Fibroblast of skin of right quadriceps (primary cell): Measurements from ENCODE around the gene ARHGAP15.

Source experiments
- DNase-seq: peaks from one replicate; pipeline ENCODE4 v3.0.0-alpha.2; 2013

The ARHGAP15 gene

GRCh38 chr2:143702931-143703330 lies 573.7 kb downstream of the ARHGAP15 start:
- DNase-seq: no peak

DNA sequence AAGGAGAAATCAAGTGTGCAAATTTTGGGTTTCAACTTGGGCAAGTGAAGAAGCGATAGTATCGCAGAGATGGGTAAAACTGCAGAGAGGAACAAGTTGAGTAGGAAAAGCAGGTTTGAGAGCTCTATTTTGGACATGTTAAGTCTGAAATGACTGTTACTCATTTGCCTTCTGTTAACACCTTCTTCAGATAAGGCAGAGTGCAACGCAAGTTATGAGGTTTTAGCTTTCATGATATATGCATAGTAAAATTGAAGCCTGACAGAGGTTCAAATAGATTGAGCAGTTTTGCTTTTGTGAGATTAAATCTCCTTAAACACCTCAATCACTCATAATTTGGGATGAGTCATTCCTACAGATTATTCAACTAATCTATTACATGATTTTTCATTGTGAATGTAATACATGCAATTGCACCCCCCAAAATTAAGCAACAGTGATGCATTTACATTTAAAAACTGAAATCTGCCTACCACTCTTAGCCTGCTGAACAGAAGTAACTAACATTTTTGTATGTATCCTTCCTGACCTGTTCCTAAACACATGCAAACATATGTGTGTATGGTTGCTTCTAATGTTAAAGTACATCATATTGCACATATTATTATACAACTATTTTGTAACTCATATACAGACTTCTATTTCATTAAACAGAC lies 575.4 kb downstream of the ARHGAP15 start:
- no peak for DNase-seq

- peak; percentile 73 for DNase-seq
Observed at GRCh38 chr2:143705108-143705707, 576.0 kb downstream of the ARHGAP15 start.

DNA sequence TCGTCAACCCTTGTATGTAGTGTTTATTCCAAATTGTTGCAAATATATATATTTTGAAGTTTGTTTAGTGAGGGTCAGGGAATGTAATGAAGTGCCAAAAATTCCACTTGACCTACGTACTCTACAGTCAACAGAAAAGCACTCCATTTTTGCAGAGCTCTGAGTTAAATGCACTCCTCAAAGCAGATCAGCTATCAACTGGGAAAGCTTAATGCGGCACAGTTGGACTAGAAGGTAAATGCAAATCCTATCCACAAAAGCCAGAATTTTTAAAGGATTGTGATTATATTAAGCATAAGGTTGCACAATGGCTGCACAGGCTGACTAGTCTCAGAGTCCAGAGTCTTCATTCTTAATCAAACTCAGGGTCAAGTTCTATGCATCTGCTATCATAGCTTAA lies 577.1 kb downstream of the ARHGAP15 start:
- no peak for DNase-seq

- DNase-seq: no peak
Observed at GRCh38 chr2:143708682-143709081, 579.5 kb downstream of the ARHGAP15 start.

DNA sequence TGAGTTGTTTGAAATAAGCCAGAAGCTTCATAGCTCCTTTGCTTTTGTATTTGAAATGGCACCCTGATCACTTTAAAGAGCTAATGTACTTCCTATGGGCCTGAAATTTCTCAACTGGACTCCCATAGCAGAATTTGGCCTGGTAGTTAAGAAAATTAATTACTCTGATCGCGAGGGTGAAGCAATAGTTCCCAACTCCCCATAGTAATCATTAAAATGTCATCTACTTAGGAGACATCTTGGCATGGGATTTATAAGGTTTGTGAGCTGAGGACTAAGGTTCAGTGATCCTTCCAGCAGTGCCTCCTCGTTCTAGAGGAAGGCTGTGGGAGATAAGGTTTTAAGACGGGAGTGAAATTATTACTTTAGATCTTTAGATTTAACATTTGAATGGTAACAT lies 581.0 kb downstream of the ARHGAP15 start:
- DNase-seq: no peak

DNA sequence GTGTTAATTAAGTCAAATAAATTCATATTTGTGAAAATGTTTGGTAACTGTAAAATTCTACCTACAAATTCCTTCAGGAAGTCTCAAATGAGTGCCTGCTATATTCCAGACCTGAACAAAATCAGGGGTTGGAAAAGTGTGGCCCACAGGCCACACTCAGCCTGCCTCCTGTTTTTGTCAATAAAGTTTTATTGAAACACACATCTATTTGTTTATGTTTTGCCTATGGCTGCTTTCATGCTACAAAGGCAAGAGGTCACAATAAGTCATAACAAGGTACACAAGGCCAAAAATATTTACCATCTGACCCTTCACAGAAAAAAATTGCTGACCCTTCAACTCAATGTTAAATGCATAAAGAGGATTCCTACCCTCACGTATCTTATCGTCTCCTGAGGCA lies 581.7 kb downstream of the ARHGAP15 start:
- no peak for DNase-seq

DNA sequence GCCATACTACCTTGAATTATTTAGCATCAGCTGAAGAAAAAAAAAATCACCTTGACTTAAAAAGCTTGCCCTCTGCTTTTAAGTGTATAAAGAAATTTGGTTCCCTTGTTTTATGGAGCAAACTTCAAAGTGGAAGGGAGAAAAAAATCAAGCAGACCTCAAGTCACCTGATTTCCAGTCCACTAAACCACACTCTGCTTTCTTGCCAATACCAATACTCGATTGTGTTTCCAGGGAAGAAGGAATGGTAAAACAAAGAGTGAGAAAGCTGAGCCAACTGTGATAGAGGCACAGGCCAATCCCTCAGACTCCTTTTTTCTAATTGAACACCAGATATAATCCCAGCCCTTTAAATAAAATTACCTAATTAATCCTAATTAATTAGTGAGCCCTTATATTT lies 587.3 kb downstream of the ARHGAP15 start:
- no peak for DNase-seq

- no peak for DNase-seq
Observed at GRCh38 chr2:143717053-143717452, 587.8 kb downstream of the ARHGAP15 start.

DNA sequence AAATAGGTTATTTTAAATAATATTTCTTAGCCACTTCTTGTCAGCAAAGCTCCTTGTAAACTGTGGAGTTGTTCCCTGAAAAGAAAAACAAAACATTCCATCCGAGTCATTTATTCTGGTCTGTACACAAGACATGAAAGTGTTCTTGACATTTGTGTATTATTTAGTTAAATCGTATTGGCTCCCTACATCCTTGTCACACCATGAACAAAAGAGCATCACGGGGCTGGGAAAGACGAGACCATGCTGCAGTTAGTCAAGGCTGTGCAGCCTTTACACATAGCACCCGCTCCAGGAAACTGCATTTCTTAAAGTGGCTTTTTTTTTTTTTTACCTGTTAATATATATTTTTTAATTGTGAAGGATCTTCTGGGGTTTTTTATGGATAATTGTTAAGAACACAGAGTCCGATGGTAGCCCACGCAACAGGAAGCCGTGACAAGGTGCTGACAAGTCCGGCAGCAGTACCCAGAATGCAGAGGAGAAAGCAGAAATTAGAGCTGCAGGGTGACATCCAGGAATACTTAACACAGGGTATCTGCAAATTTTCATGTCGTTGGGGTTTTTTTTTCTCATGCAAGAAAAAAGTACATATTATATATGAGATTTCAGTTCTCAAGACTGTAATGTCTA lies 588.4 kb downstream of the ARHGAP15 start:
- no peak for DNase-seq

GRCh38 chr2:143718745-143719144 lies 589.5 kb downstream of the ARHGAP15 start:
- no peak for DNase-seq

DNA sequence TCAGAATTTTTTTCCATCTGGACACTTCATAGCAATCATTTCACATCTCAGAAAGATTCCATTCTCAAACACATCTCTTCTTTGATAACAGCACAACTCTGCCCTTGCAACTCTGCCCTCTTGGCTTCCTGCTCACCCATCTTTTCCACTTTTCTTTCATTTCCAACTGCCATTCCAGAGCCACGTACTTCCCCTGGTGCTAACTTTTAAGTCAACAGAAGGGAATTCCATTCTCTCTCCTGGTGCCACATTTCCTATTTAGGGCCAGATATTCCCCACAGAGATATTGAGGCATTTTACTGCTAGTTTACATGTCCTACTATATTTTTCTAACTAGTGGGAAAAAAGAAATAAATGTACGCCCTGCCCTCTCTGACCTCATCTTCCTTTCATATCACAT lies 590.2 kb downstream of the ARHGAP15 start:
- no peak for DNase-seq

GRCh38 chr2:143720095-143720664 lies 591.0 kb downstream of the ARHGAP15 start:
- no peak for DNase-seq

GRCh38 chr2:143725400-143725799 lies 596.2 kb downstream of the ARHGAP15 start:
- no peak for DNase-seq

DNA sequence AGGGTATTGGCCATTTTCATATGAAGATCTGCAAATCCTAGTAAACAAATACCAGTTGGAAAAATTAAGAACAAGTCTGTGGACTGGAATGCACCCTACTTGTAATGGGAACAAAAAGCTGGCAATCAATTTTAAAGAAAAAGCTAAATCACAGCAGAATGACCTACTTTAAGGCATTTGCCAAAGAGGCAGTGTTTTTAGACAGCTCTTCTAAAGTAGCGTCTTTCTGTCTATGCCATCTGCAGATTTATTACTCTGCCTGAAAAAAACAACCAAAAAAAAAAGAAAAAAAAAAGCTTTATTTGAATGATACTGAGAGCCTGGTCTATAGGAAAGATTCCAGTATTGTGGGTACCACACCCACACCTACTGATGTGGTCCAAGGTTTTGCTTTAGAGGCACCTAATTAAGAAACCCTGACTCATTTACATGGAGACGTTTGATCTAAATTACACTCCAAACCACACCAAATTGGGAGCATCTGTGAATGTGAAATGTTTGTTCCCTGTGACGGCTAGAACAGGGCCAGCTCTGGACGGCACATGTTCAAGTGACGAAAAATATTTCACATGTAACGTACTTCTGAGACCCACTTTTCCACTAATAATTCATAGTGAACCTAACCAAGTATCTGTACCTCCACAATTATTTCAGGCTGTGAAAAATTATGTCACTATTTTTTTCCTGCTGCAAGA lies 597.1 kb downstream of the ARHGAP15 start:
- no peak for DNase-seq

- DNase-seq: no peak
Observed at GRCh38 chr2:143728498-143728897, 599.3 kb downstream of the ARHGAP15 start.

GRCh38 chr2:143729296-143729814 lies 600.1 kb downstream of the ARHGAP15 start:
- no peak for DNase-seq

GRCh38 chr2:143730155-143730952 lies 601.1 kb downstream of the ARHGAP15 start:
- DNase-seq: no peak

- no peak for DNase-seq
Observed at GRCh38 chr2:143730953-143731260, 601.7 kb downstream of the ARHGAP15 start.

GRCh38 chr2:143732076-143732475 lies 602.9 kb downstream of the ARHGAP15 start:
- peak; percentile 24 for DNase-seq

GRCh38 chr2:143732871-143733270 lies 603.7 kb downstream of the ARHGAP15 start:
- DNase-seq: no peak

GRCh38 chr2:143734507-143734906 lies 605.3 kb downstream of the ARHGAP15 start:
- no peak for DNase-seq

DNA sequence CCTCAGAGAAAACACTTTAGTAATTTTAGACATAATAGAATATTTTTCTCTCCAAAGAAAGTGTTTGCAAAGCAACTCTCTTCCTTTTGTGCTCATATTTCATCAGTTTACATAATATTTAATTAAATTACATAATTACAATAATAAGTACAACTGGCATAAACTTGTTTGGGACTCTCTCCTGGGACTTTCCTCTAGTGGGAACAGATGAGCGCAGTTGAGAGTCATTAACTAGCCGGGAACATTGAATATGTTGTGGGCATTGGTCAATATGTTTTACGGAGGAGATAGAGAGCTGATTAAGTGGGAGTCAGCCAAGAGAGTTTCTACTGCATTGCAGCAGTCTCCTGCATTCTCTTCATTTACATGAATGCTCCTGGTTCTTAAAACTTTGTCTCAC lies 607.7 kb downstream of the ARHGAP15 start:
- no peak for DNase-seq
